ENCODE measurements around the gene SETD5.

GRCh38 chr3:9496893-9497292 is 99.5 kb downstream of the SETD5 start:
- TF ChIP-seq CTCF (IDR thresholded peaks at IDR 0.05; ENCODE audit: extremely low read depth in 1 of 2, insufficient read depth in 1 of 2, low read depth in 1 of 2, low read length in 2 of 2) (no peak), POLR2A (IDR thresholded peaks at IDR 0.05; ENCODE audit: low read depth, low read length) (no peak), EZH2 (IDR thresholded peaks at IDR 0.05; ENCODE audit: borderline replicate concordance, low read depth, low read length, severe bottlenecking) (no peak), GATA2 (IDR thresholded peaks at IDR 0.05; ENCODE audit: insufficient read depth, insufficient read length, low read depth, low read length) (no peak), MAX (IDR thresholded peaks at IDR 0.05; ENCODE audit: insufficient read depth, insufficient read length) (no peak), POLR2AphosphoS5 (IDR thresholded peaks at IDR 0.05; ENCODE audit: insufficient read depth, low read depth, low read length) (no peak)

Measured in endothelial cell of umbilical vein (primary cell).